ENCODE data around the gene CELSR1. TPM values are rescaled to one million over a fixed set of nuclear protein-coding genes. Genes with fewer than 3 reads are reported as not detected.

The CELSR1 gene
- total RNA-seq, 1 donor from 2014 or later, result 27.6 TPM

DNA sequence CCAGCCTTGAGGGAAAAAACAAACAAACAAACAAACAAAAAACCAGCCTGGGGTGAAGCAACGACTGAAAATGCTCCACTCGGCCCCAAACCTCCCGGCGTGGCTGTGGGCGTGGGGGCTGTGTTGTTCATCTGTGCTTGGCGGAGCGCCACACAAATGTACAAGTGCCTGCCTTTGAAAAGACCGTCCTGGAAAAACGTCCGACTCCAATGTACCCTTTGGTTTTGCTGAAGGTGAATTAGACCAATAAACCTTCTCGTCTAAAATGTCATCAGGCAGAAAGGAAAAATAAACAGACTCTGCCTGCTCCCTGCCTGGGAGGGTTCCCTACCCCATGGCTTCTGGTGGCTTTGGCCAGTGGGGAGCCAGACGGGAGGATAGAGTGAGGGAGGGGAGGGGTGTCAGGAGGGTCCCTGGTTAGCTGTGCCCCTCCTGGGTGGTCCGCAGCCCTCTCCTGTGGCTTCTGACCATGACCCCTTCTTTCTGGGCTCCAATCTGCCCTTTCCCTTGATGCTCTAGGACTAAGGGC is 108.0 kb downstream of the CELSR1 start:
- Mint-ChIP-seq H3K4me3 (ENCODE audit: unreplicated experiment) (no peak overlapping the region), H3K27me3 (ENCODE audit: low read depth, unreplicated experiment) (no peaks in the 10 kb centered on the region), H3K9me3 (ENCODE audit: unreplicated experiment) (peaks cover 14% of the 10 kb centered on the region), H3K4me1 (ENCODE audit: low read depth, unreplicated experiment) (peaks cover 16% of the 10 kb centered on the region), H3K27ac (ENCODE audit: unreplicated experiment) (no peak overlapping the region), H3K36me3 (ENCODE audit: low read depth, unreplicated experiment) (peaks cover 26% of the 10 kb centered on the region)
- no peaks in the 10 kb centered on the region for H3K9me3 ChIP-seq (ENCODE audit: insufficient read depth, low read depth, low read length)
- no peaks in the 10 kb centered on the region for H3K79me2 ChIP-seq (ENCODE audit: insufficient read depth, low read length)
- DNase-seq (ENCODE audit: low read depth) (no peak), FAIRE-seq (no peak)
- H4K20me1 ChIP-seq (ENCODE audit: insufficient read depth, low read length), result no peaks in the 10 kb centered on the region
- no peak overlapping the region for H2AFZ ChIP-seq (ENCODE audit: low read depth, low read length)
- no peaks in the 10 kb centered on the region for H3K36me3 ChIP-seq (ENCODE audit: insufficient read depth, low read length)
- H3K27me3 ChIP-seq (ENCODE audit: insufficient read depth, low read length), result peaks cover 4% of the 10 kb centered on the region
- no peak overlapping the region for H3K27ac ChIP-seq (ENCODE audit: low read depth, low read length)
- H3K9ac ChIP-seq (ENCODE audit: low read length), result no peak overlapping the region
- no peak overlapping the region for H3K4me2 ChIP-seq (ENCODE audit: low read length)
- H3K4me3 ChIP-seq (ENCODE audit: insufficient read depth, low read depth, low read length), result no peak overlapping the region
- no peak for TF ChIP-seq EZH2 (IDR thresholded peaks at IDR 0.05; ENCODE audit: insufficient read depth, low read length)
- TF ChIP-seq, protein P1, sequence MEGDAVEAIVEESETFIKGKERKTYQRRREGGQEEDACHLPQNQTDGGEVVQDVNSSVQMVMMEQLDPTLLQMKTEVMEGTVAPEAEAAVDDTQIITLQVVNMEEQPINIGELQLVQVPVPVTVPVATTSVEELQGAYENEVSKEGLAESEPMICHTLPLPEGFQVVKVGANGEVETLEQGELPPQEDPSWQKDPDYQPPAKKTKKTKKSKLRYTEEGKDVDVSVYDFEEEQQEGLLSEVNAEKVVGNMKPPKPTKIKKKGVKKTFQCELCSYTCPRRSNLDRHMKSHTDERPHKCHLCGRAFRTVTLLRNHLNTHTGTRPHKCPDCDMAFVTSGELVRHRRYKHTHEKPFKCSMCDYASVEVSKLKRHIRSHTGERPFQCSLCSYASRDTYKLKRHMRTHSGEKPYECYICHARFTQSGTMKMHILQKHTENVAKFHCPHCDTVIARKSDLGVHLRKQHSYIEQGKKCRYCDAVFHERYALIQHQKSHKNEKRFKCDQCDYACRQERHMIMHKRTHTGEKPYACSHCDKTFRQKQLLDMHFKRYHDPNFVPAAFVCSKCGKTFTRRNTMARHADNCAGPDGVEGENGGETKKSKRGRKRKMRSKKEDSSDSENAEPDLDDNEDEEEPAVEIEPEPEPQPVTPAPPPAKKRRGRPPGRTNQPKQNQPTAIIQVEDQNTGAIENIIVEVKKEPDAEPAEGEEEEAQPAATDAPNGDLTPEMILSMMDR (IDR thresholded peaks at IDR 0.05; ENCODE audit: insufficient read depth, low read depth, low read length), result no peak
- peaks cover 6% of the 10 kb centered on the region for H3K4me1 ChIP-seq (ENCODE audit: insufficient read depth, low read length)

DNA sequence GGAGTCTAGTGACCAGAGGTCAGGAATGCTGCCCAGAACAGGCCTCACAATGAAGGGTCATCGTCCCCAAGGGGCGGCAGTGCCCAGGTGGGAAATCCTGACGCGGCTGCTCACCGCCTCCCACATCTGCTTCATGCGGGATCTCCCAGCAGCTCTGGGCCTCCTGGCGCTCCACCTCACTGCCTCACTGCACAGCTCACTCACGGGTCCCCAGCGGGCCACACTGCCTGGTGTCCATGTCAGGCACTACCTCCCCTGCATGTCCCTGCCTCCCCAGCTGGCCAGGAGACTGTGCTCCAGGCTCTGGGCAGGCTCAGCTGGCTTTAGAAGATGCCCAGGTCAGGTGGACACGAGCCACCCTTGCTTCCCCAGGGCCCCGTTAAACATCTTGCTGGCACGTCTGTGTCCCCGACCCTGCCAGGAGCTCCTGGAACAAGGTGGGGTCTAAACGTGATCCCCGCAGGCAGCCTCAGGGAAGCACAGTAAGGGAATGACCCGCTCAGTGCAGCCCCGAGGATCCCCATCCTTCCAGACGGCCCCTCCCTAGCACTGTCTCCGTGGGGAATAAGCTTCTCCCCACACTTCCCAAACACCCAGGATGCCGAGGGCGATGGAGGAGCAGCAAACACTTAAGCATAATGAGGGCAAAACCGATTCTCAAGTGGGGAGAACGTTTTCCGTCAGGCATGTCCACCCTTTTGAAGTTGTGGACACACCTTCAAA is 108.7 kb downstream of the CELSR1 start:
- H4K20me1 ChIP-seq (ENCODE audit: insufficient read depth, low read length), result no peaks in the 10 kb centered on the region
- peaks cover 8% of the 10 kb centered on the region for H3K4me1 ChIP-seq (ENCODE audit: insufficient read depth, low read length)
- DNase-seq (ENCODE audit: low read depth) (no peak), FAIRE-seq (no peak)
- no peak overlapping the region for H2AFZ ChIP-seq (ENCODE audit: low read depth, low read length)
- no peak overlapping the region for H3K4me2 ChIP-seq (ENCODE audit: low read length)
- Mint-ChIP-seq H3K36me3 (ENCODE audit: low read depth, unreplicated experiment) (peaks cover 22% of the 10 kb centered on the region), H3K27me3 (ENCODE audit: low read depth, unreplicated experiment) (no peaks in the 10 kb centered on the region), H3K27ac (ENCODE audit: unreplicated experiment) (no peak overlapping the region), H3K9me3 (ENCODE audit: unreplicated experiment) (peaks cover 14% of the 10 kb centered on the region), H3K4me3 (ENCODE audit: unreplicated experiment) (no peak overlapping the region), H3K4me1 (ENCODE audit: low read depth, unreplicated experiment) (peaks cover 18% of the 10 kb centered on the region)
- H3K79me2 ChIP-seq (ENCODE audit: insufficient read depth, low read length), result no peaks in the 10 kb centered on the region
- H3K9me3 ChIP-seq (ENCODE audit: insufficient read depth, low read depth, low read length), result no peaks in the 10 kb centered on the region
- TF ChIP-seq EZH2 (IDR thresholded peaks at IDR 0.05; ENCODE audit: insufficient read depth, low read length), result no peak
- TF ChIP-seq, protein P1 (IDR thresholded peaks at IDR 0.05; ENCODE audit: insufficient read depth, low read depth, low read length), result no peak
- H3K27ac ChIP-seq (ENCODE audit: low read depth, low read length), result no peak overlapping the region
- H3K9ac ChIP-seq (ENCODE audit: low read length), result no peak overlapping the region
- no peaks in the 10 kb centered on the region for H3K36me3 ChIP-seq (ENCODE audit: insufficient read depth, low read length)
- H3K4me3 ChIP-seq (ENCODE audit: insufficient read depth, low read depth, low read length), result no peak overlapping the region
- H3K27me3 ChIP-seq (ENCODE audit: insufficient read depth, low read length), result peaks cover 4% of the 10 kb centered on the region

DNA sequence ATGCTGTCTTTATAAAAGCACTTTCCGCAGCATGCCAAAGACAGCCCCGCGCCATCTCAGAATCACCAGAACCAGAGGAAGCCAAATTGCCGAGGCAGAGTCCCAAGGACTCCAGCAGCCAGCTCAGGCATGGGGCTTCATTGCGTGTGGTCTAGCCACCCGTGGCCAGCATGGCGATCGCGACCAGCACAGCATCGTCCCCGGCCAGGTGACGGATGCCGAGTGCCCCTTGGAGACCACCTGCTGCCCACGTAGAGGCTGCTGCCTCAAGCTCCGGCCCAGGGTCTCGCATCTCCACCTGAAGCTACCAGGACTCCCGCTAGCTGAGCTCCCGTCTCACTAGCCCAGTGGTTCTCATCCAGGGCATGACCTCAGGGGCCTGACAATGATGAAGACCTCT is 109.2 kb downstream of the CELSR1 start:
- H3K4me1 ChIP-seq (ENCODE audit: insufficient read depth, low read length), result peaks cover 8% of the 10 kb centered on the region
- DNase-seq (ENCODE audit: low read depth), result no peak
- no peak overlapping the region for H3K4me3 ChIP-seq (ENCODE audit: insufficient read depth, low read depth, low read length)
- TF ChIP-seq, protein P1 (IDR thresholded peaks at IDR 0.05; ENCODE audit: insufficient read depth, low read depth, low read length), result no peak
- no peak for TF ChIP-seq EZH2 (IDR thresholded peaks at IDR 0.05; ENCODE audit: insufficient read depth, low read length)
- H3K27me3 ChIP-seq (ENCODE audit: insufficient read depth, low read length), result peaks cover 4% of the 10 kb centered on the region
- no peak overlapping the region for H3K4me2 ChIP-seq (ENCODE audit: low read length)
- H4K20me1 ChIP-seq (ENCODE audit: insufficient read depth, low read length), result no peaks in the 10 kb centered on the region
- no peak overlapping the region for H2AFZ ChIP-seq (ENCODE audit: low read depth, low read length)
- H3K9me3 Mint-ChIP-seq (ENCODE audit: unreplicated experiment), result peaks cover 14% of the 10 kb centered on the region
- H3K79me2 ChIP-seq (ENCODE audit: insufficient read depth, low read length), result no peaks in the 10 kb centered on the region
- H3K36me3 Mint-ChIP-seq (ENCODE audit: low read depth, unreplicated experiment), result peaks cover 21% of the 10 kb centered on the region
- no peak for FAIRE-seq
- H3K27me3 Mint-ChIP-seq (ENCODE audit: low read depth, unreplicated experiment), result no peaks in the 10 kb centered on the region
- H3K36me3 ChIP-seq (ENCODE audit: insufficient read depth, low read length), result no peaks in the 10 kb centered on the region
- peaks cover 18% of the 10 kb centered on the region for H3K4me1 Mint-ChIP-seq (ENCODE audit: low read depth, unreplicated experiment)
- H3K9ac ChIP-seq (ENCODE audit: low read length), result no peak overlapping the region
- H3K27ac Mint-ChIP-seq (ENCODE audit: unreplicated experiment), result no peak overlapping the region
- no peak overlapping the region for H3K27ac ChIP-seq (ENCODE audit: low read depth, low read length)
- no peak overlapping the region for H3K4me3 Mint-ChIP-seq (ENCODE audit: unreplicated experiment)
- no peaks in the 10 kb centered on the region for H3K9me3 ChIP-seq (ENCODE audit: insufficient read depth, low read depth, low read length)
